Mesenchymal stem cell (in vitro differentiated cells and primary cell): Measurements from ENCODE around the gene ATF2.

ENCODE experiments used
- DNase-seq: peaks from one replicate; pipeline ENCODE4 v3.0.0-alpha.2; 2013
- H2AFZ ChIP-seq: one replicate; pipeline ENCODE4 v1.6.1; 2013; ENCODE audit warnings: low read depth, mild to moderate bottlenecking, control low read depth, inconsistent platforms, low read length, moderate library complexity
- H2AK5ac ChIP-seq: 2 replicates; pipeline ENCODE4 v1.6.1; 2013; ENCODE audit warnings: low read length, moderate library complexity, mild to moderate bottlenecking, inconsistent platforms; ENCODE audit not compliant: severe bottlenecking
- H2BK120ac ChIP-seq: one replicate; pipeline ENCODE4 v1.6.1; 2013; ENCODE audit warnings: low read depth, mild to moderate bottlenecking, inconsistent platforms, low read length, moderate library complexity
- H2BK12ac ChIP-seq, 2 experiments: one replicate each; pipeline ENCODE4 v1.6.1; 2013; ENCODE audit warnings: inconsistent platforms in 2 of 2, low read length in 2 of 2, mild to moderate bottlenecking in 2 of 2, moderate library complexity in 2 of 2, control low read depth in 1 of 2
- H2BK15ac ChIP-seq: one replicate; pipeline ENCODE4 v1.6.1; 2013; ENCODE audit warnings: mild to moderate bottlenecking, low read depth, inconsistent platforms; ENCODE audit not compliant: poor library complexity, severe bottlenecking
- H2BK5ac ChIP-seq: 2 replicates; pipeline ENCODE4 v1.6.1; 2013; ENCODE audit warnings: low read depth, mild to moderate bottlenecking, low read length, control low read depth, inconsistent platforms; ENCODE audit not compliant: poor library complexity, severe bottlenecking
- H3K14ac ChIP-seq, 2 experiments: one replicate each; pipeline ENCODE4 v1.6.1; 2013; ENCODE audit warnings: inconsistent platforms in 2 of 2, low read length in 2 of 2, control low read depth in 1 of 2, mild to moderate bottlenecking in 1 of 2, moderate library complexity in 1 of 2
- H3K18ac ChIP-seq, 2 experiments: one replicate each; pipeline ENCODE4 v1.6.1; 2013; ENCODE audit warnings: inconsistent platforms in 2 of 2, low read length in 2 of 2, control low read depth in 1 of 2, low read depth in 1 of 2, mild to moderate bottlenecking in 1 of 2
- H3K23ac ChIP-seq, 2 experiments: one replicate each; pipeline ENCODE4 v1.6.1; 2013; ENCODE audit warnings: inconsistent platforms in 2 of 2, low read length in 2 of 2, mild to moderate bottlenecking in 2 of 2, moderate library complexity in 2 of 2, control low read depth in 1 of 2
- H3K27ac ChIP-seq: 2 replicates; pipeline ENCODE4 v1.5.1; 2013; ENCODE audit warnings: mild to moderate bottlenecking, moderate library complexity, low read length, control low read depth, inconsistent platforms; ENCODE audit not compliant: poor library complexity, severe bottlenecking
- H3K27me3 ChIP-seq, 2 experiments: 2 replicates each; pipeline versions ENCODE4 v1.6.1 to v1.7.0; 2013; ENCODE audit warnings: low read length in 2 of 2, mild to moderate bottlenecking in 2 of 2, moderate library complexity in 2 of 2, control low read depth in 1 of 2, inconsistent platforms in 1 of 2; ENCODE audit not compliant: control insufficient read depth in 1 of 2, insufficient read depth in 1 of 2
- H3K36me3 ChIP-seq, 2 experiments: 2 replicates each; pipeline versions ENCODE4 v1.6.1 to v1.7.0; 2013; ENCODE audit warnings: low read length in 2 of 2, control low read depth in 1 of 2, inconsistent platforms in 1 of 2, low read depth in 1 of 2, mild to moderate bottlenecking in 1 of 2; ENCODE audit not compliant: insufficient read depth in 2 of 2, control insufficient read depth in 1 of 2
- H3K4ac ChIP-seq, 2 experiments: one replicate each; pipeline ENCODE4 v1.6.1; 2013; ENCODE audit warnings: inconsistent platforms in 2 of 2, low read length in 2 of 2, mild to moderate bottlenecking in 2 of 2, moderate library complexity in 2 of 2, control low read depth in 1 of 2, low read depth in 1 of 2
- H3K4me1 ChIP-seq: 2 replicates; pipeline ENCODE4 v1.6.1; 2013; ENCODE audit warnings: low read depth, low read length, control low read depth; ENCODE audit not compliant: control insufficient read depth, insufficient read depth
- H3K4me2 ChIP-seq: 2 replicates; pipeline ENCODE4 v1.6.1; 2013; ENCODE audit warnings: low read length, mild to moderate bottlenecking, inconsistent platforms; ENCODE audit not compliant: poor library complexity, severe bottlenecking
- H3K4me3 ChIP-seq, 2 experiments: 2 replicates each; pipeline versions ENCODE4 v1.5.1 to v1.7.0; 2013; ENCODE audit warnings: low read length in 2 of 2, mild to moderate bottlenecking in 2 of 2, control low read depth in 1 of 2, low read depth in 1 of 2; ENCODE audit not compliant: insufficient read depth in 1 of 2
- H3K79me1 ChIP-seq: replicated peaks from 2 replicates; pipeline ENCODE4 v1.6.1; 2013; ENCODE audit warnings: mild to moderate bottlenecking, control low read depth, low read length, inconsistent platforms; ENCODE audit not compliant: poor library complexity, severe bottlenecking
- H3K9ac ChIP-seq: 2 replicates; pipeline ENCODE4 v1.7.0; 2013; ENCODE audit warnings: mild to moderate bottlenecking, low read length, moderate library complexity
- H3K9me3 ChIP-seq: 2 replicates; pipeline ENCODE4 v1.7.0; 2013; ENCODE audit warnings: mild to moderate bottlenecking, low read length; ENCODE audit not compliant: control insufficient read depth
- H4K8ac ChIP-seq: one replicate; pipeline ENCODE4 v1.6.1; 2013; ENCODE audit warnings: inconsistent platforms, mild to moderate bottlenecking, low read length, moderate library complexity
- H4K91ac ChIP-seq: one replicate; pipeline ENCODE4 v1.6.1; 2013; ENCODE audit warnings: mild to moderate bottlenecking, low read length, inconsistent platforms
- whole genome bisulfite sequencing: methylation state at CpG from one replicate; pipeline ENCODE4 v1.1.7; 2013; ENCODE audit warnings: mixed read lengths; 5-methylcytosine and 5-hydroxymethylcytosine counted together

ATF2 gene

DNA sequence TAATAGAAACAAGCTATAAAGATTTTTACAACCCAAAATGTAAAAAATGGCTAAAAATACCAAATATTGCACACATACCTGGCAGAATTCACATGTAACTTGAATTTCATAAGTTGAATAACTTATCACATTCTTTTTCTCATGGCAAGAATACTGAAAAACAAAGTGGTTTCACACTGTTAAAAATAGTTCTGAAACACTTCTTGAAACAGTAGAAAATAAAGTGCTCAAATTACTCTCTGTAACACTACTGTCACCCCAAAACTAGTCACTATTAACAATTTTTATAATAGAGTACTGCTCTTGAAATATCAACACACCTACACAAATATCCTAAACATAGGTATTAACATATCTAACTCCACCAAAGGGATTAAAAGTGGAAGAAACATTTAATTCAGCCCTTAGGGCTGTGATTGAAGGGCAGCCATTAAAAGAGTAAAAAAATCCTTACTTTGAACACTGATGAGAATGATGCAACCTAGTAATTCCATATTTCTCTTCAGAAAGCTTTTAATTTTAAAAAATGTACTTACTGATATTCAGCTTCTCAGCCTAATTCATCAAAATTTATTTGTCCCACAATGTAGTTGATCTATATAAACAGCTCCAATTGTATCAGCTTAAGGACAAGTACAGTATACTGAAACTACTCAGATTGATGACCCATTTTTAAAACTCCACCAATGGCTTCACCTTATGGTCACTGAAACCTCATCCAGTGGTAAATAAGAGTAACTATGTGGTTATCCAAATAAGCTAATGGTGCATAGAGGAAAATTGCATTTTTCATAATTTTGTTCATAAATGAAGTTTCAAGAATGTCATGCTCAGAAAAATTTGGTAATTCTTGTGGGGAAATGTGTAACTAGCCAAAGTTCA is 31.4 kb downstream of the ATF2 start:
- no peak overlapping the region for H2AK5ac ChIP-seq
- H3K27me3 ChIP-seq, result no peaks in the 10 kb centered on the region
- H3K4ac ChIP-seq, result no peak overlapping the region
- no peak overlapping the region for H2BK5ac ChIP-seq
- H3K14ac ChIP-seq, result no peak overlapping the region
- no peak overlapping the region for H2BK120ac ChIP-seq
- no peaks in the 10 kb centered on the region for H3K4me1 ChIP-seq
- H3K4me3 ChIP-seq, result no peak overlapping the region
- no peak overlapping the region for H2AFZ ChIP-seq
- H3K9me3 ChIP-seq, result no peaks in the 10 kb centered on the region
- peaks cover 6% of the 10 kb centered on the region for H3K79me1 ChIP-seq
- no peak overlapping the region for H4K91ac ChIP-seq
- H2BK12ac ChIP-seq, result no peak overlapping the region
- H4K8ac ChIP-seq, result no peak overlapping the region
- H3K18ac ChIP-seq, result no peak overlapping the region
- no peak for DNase-seq
- H3K9ac ChIP-seq, result no peak overlapping the region
- H3K36me3 ChIP-seq, result peaks cover 3 to 70% of the 10 kb centered on the region in 2 experiments
- no peak overlapping the region for H2BK15ac ChIP-seq
- H3K27ac ChIP-seq, result no peak overlapping the region
- H3K23ac ChIP-seq, result no peak overlapping the region
- H3K4me2 ChIP-seq, result no peak overlapping the region

DNA sequence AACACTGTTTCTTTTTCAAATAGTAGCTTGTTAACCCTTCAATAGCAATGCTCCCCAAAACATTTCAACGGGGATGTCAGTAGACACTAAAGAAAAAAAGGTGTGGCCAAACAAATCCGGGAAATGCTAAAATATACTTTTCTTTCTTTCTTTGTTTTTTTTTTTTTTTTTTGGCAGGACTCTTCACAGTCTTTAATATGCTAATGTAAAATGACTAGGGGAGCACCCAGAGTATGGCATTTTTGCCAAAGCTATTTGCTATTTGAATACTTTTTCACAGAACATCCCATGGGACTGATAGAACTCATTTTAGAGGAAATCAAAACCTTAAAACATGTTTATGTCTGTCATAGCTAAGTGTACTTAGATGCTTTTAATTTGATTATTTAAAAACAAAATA is 32.1 kb downstream of the ATF2 start:
- Histone ChIP-seq H3K9me3 (no peaks in the 10 kb centered on the region), H2BK12ac (no peak overlapping the region), H3K23ac (no peak overlapping the region), H2AK5ac (no peak overlapping the region), H2AFZ (no peak overlapping the region), H2BK120ac (no peak overlapping the region), H2BK15ac (no peak overlapping the region), H4K8ac (no peak overlapping the region), H3K18ac (no peak overlapping the region), H3K4me3 (no peak overlapping the region), H3K4me1 (no peaks in the 10 kb centered on the region), H3K36me3 (peaks cover 3 to 73% of the 10 kb centered on the region in 2 experiments), H3K4me2 (no peak overlapping the region), H3K4ac (no peak overlapping the region), H4K91ac (no peak overlapping the region), H3K27ac (no peak overlapping the region), H3K79me1 (peaks cover 10% of the 10 kb centered on the region), H3K9ac (no peak overlapping the region), H3K14ac (no peak overlapping the region), H3K27me3 (no peaks in the 10 kb centered on the region), H2BK5ac (no peak overlapping the region)
- 88% methylated on average over 1 of the region's 2 CpGs for WGBS
- no peak for DNase-seq

DNA sequence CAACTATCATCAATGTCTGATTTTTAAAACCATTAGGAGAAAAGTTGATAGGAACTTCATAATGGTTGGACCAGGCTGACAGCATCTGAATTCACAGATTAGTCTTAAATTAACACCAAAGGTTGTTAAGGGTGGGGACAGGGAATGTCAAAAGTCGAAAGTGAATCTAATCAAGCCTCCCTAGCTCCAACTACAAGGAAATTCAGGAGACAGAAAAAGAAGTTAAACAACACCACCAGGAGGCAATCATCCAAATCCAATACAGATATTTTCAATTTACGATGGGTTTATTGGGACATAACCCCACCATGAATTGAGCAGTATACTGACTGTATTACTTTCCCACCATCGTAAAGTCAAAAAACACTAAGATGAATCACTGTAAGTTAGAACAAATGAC is 32.8 kb downstream of the ATF2 start:
- no peak overlapping the region for H2BK120ac ChIP-seq
- no peaks in the 10 kb centered on the region for H3K27me3 ChIP-seq
- H3K9ac ChIP-seq, result no peak overlapping the region
- H2BK12ac ChIP-seq, result no peak overlapping the region
- H2AK5ac ChIP-seq, result no peak overlapping the region
- no peak overlapping the region for H4K91ac ChIP-seq
- 100% methylated on average over 2 of the region's 3 CpGs for WGBS
- H3K9me3 ChIP-seq, result no peaks in the 10 kb centered on the region
- H2AFZ ChIP-seq, result no peak overlapping the region
- H2BK15ac ChIP-seq, result no peak overlapping the region
- no peak for DNase-seq
- no peak overlapping the region for H3K27ac ChIP-seq
- no peak overlapping the region for H3K14ac ChIP-seq
- H3K4me3 ChIP-seq, result no peak overlapping the region
- no peak overlapping the region for H4K8ac ChIP-seq
- no peaks in the 10 kb centered on the region for H3K4me1 ChIP-seq
- H2BK5ac ChIP-seq, result no peak overlapping the region
- no peak overlapping the region for H3K18ac ChIP-seq
- H3K36me3 ChIP-seq, result peaks cover 3 to 76% of the 10 kb centered on the region in 2 experiments
- H3K4me2 ChIP-seq, result no peak overlapping the region
- H3K23ac ChIP-seq, result no peak overlapping the region
- H3K4ac ChIP-seq, result no peak overlapping the region
- peaks cover 8% of the 10 kb centered on the region for H3K79me1 ChIP-seq

DNA sequence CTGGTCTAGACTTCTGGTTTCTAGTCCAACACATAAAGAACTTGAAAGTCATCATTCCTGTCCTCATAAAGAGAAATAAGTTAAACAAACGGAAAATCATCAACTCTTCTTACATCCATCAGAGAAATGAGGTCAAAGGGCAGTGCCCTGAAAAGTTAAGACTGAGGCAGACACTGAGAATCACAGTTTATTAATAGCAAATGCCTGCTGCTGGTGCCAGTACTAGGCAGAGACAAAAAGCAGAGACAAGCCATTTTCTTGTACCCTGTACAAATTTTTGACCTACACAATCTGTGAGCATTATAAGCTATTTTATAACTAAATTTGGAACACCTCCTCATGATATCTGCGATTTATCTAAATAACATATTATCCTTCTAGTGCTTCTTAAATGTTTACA is 36.8 kb downstream of the ATF2 start:
- no peak overlapping the region for H3K9ac ChIP-seq
- no peak overlapping the region for H2BK120ac ChIP-seq
- WGBS, result 44% methylated on average over 1 of the region's 2 CpGs

More for the DNA sequence above, 36.8 kb downstream of the ATF2 start:
- H3K4ac ChIP-seq, result no peak overlapping the region
- H3K36me3 ChIP-seq, result peaks cover 3 to 88% of the 10 kb centered on the region in 2 experiments
- no peaks in the 10 kb centered on the region for H3K4me1 ChIP-seq
- H4K8ac ChIP-seq, result no peak overlapping the region
- H2AFZ ChIP-seq, result no peak overlapping the region
- no peak overlapping the region for H3K27ac ChIP-seq
- no peaks in the 10 kb centered on the region for H3K27me3 ChIP-seq
- peak; percentile 10 for DNase-seq
- H4K91ac ChIP-seq, result no peak overlapping the region
- H3K23ac ChIP-seq, result no peak overlapping the region
- no peak overlapping the region for H2BK5ac ChIP-seq
- no peak overlapping the region for H3K18ac ChIP-seq
- no peak overlapping the region for H3K4me2 ChIP-seq
- no peak overlapping the region for H2AK5ac ChIP-seq
- H3K14ac ChIP-seq, result no peak overlapping the region
- no peak overlapping the region for H2BK15ac ChIP-seq
- no peaks in the 10 kb centered on the region for H3K9me3 ChIP-seq
- peaks cover 10% of the 10 kb centered on the region for H3K79me1 ChIP-seq
- H3K4me3 ChIP-seq, result no peak overlapping the region
- no peak overlapping the region for H2BK12ac ChIP-seq
